ENCODE data around the gene TSEN54. TPM values are rescaled to one million over a fixed set of nuclear protein-coding genes. Genes with fewer than 3 reads are reported as not detected.

The TSEN54 gene
- total RNA-seq, 2 experiments from 2014 or later = 38.8 to 45.4 TPM

DNA sequence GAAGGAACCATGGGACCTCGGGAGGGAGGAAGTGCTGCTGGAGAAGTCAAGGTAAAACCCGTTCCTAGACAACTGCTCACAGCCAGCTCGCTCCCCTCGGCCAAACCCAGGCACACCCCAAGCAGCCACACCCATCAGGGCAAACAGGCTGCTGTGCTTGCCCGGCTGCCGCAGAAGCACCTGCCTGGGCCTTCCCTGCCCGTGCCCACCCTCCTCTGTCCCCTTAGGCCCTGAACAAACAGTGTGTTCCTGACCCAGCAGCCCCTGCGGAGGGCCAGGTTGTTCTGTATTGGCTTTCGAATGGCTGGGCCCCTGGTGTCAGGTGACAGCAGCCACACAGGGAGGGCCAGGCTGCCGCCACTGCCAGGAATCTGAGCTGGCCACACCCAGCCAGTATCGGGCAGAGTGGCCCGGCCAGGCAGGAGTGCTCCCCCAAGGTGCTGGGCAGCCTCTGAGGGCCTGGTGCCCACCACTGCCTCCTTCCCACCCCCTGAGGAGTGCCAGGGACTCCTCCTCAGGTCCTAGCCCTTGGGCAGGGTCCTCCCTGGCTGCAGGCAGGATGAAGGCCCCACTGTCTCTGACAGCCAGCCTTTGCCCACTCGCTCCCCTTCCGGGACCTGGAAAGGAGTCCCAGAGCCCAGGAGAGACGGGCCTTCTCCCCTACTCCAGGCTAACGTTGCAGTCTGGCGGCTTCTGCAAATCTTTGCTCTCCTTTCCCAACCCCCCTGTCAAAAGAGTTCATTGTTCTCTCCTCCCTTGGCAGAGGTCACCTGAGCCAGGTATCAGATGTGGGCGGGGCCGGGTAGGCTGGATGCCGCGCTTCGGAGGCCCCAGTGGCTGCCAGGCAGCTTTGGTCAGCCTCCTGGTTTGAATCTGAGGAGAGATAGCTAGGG lies 33.2 kb downstream of the TSEN54 start:
- Mint-ChIP-seq H3K9me3 (no peaks in the 10 kb centered on the region), H3K4me3 (no peak overlapping the region), H3K36me3 (ENCODE audit: low read depth) (no peaks in the 10 kb centered on the region), H3K27ac (no peak overlapping the region), H3K27me3 (no peaks in the 10 kb centered on the region), H3K4me1 (ENCODE audit: low read depth) (no peaks in the 10 kb centered on the region)
- intact Hi-C loops (cut with micrococcal nuclease) = no loop called here
- no peak for ATAC-seq
- ChIA-PET POLR2A (interaction anchor here (0.9 kb wide), 1 partner anchor 139 kb away, joined by 3 read pairs; no protein-coding TSS in a partner anchor), CTCF (no interaction called here)
- TF ChIP-seq, protein P1, sequence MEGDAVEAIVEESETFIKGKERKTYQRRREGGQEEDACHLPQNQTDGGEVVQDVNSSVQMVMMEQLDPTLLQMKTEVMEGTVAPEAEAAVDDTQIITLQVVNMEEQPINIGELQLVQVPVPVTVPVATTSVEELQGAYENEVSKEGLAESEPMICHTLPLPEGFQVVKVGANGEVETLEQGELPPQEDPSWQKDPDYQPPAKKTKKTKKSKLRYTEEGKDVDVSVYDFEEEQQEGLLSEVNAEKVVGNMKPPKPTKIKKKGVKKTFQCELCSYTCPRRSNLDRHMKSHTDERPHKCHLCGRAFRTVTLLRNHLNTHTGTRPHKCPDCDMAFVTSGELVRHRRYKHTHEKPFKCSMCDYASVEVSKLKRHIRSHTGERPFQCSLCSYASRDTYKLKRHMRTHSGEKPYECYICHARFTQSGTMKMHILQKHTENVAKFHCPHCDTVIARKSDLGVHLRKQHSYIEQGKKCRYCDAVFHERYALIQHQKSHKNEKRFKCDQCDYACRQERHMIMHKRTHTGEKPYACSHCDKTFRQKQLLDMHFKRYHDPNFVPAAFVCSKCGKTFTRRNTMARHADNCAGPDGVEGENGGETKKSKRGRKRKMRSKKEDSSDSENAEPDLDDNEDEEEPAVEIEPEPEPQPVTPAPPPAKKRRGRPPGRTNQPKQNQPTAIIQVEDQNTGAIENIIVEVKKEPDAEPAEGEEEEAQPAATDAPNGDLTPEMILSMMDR (IDR thresholded peaks at IDR 0.05) = no peak
- DNase-seq = no peak

DNA sequence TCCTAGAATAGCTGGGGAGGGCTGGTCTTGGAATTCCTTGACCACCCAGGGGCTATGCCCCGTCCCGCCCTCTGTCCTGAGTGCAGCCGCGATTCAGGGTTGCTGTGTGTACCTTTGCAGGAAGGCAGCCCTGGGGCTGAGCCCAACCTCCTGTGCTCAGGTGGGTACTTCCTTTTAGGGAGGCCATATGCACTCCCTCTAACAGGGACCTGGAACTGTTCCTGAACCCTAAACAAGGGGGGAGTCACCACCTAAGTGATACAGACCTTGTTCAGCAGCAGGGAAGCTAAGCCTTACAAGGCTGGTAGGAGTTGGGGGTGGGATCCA lies 33.8 kb downstream of the TSEN54 start:
- ATAC-seq = no peak
- POLR2A ChIA-PET = interaction anchor here (0.9 kb wide), 1 partner anchor 139 kb away, joined by 3 read pairs; no protein-coding TSS in a partner anchor
- Mint-ChIP-seq H3K36me3 (ENCODE audit: low read depth) (no peaks in the 10 kb centered on the region), H3K27ac (no peak overlapping the region), H3K27me3 (no peaks in the 10 kb centered on the region), H3K9me3 (no peaks in the 10 kb centered on the region), H3K4me1 (ENCODE audit: low read depth) (no peaks in the 10 kb centered on the region), H3K4me3 (no peak overlapping the region)
- no peak for DNase-seq
- intact Hi-C loops (cut with micrococcal nuclease) = no loop called here
- CTCF ChIA-PET = no interaction called here
- TF ChIP-seq, protein P1 (IDR thresholded peaks at IDR 0.05) = no peak

DNA sequence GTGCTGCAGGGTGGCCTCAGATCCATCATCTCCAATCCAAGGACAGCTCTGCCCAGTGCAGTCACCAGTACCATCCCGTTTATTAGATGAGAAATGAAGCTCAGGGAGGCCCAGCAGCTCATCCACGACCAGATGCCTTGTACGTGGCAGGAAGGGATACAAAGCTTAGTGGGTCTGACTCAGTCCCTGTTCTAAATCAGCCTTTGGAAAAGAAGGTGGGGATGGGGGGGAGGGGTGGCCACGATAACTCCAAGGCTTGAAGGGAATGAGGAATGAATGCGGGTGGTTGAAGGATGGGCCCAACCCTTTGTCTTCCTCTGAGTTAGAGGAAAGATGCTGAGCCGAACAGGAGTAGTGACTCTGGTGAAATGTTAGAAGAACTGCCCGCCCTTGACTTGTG lies 34.9 kb downstream of the TSEN54 start:
- Mint-ChIP-seq H3K36me3 (ENCODE audit: low read depth) (no peaks in the 10 kb centered on the region), H3K27ac (no peak overlapping the region), H3K27me3 (no peaks in the 10 kb centered on the region), H3K4me3 (no peak overlapping the region), H3K4me1 (ENCODE audit: low read depth) (no peaks in the 10 kb centered on the region), H3K9me3 (no peaks in the 10 kb centered on the region)
- POLR2A ChIA-PET = no interaction called here
- no peak for DNase-seq
- intact Hi-C loops (cut with micrococcal nuclease) = no loop called here
- no peak for ATAC-seq
- CTCF ChIA-PET = no interaction called here
- TF ChIP-seq, protein P1 (IDR thresholded peaks at IDR 0.05) = no peak

DNA sequence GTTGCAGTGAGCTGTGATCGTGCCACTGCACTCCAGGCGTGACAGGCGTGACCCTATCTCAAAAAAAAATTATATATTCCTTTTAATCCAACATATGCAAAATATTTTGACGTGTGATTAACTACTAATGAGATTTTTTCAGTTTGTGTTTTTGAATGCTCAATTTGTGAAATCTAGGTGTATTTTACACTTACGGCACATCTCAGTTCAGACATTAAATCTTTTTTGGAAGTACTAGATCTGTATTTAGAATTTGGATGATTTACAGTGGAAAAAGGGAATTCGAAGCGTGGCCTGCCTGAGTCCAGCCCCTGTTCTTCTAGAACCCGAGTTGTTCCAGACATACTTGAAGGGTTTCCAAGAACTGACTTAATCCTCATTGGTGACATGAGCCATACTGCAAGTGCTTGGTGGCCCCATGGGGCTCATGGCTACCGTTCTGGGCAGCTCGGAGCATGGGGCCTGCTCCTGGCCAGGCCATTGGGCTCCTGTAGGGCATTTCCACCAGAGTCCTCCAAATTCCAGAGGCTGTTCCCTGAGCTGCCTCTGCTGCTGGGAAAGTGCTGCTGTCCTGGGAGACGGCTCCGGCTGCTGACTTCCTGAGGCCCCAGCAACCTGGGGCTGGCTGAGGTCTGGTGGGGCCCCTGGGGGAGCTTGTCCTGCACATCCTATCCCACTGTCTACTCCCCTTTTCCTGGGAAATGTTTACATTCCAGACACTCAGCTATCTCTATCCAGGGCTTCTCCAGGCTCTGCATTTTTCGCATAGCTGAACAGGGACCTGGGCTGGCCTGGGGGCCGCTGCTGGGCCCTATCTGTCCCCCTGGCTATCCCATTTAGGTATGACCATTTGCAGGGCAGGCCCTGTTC lies 36.3 kb downstream of the TSEN54 start:
- H3K36me3 Mint-ChIP-seq (ENCODE audit: low read depth) = no peaks in the 10 kb centered on the region
- no peaks in the 10 kb centered on the region for H3K4me1 Mint-ChIP-seq (ENCODE audit: low read depth)
- POLR2A ChIA-PET = no interaction called here
- H3K27ac Mint-ChIP-seq = no peak overlapping the region
- no peaks in the 10 kb centered on the region for H3K27me3 Mint-ChIP-seq
- DNase-seq = no peak
- intact Hi-C loops (cut with micrococcal nuclease) = no loop called here
- no peaks in the 10 kb centered on the region for H3K9me3 Mint-ChIP-seq
- H3K4me3 Mint-ChIP-seq = no peak overlapping the region
- no peak for ATAC-seq
- CTCF ChIA-PET = interaction anchor here (0.8 kb wide), 2 partner anchors 33 to 36 kb away, joined by 3 read pairs; no protein-coding TSS in a partner anchor
- TF ChIP-seq, protein P1 (IDR thresholded peaks at IDR 0.05) = no peak
